ENCODE results near the gene FYCO1. TPM values are rescaled to one million over a fixed set of nuclear protein-coding genes. Genes with fewer than 3 reads are reported as not detected.

The FYCO1 gene
- total and polyA plus RNA-seq, 5 donors, result 62.7 to 114 (median 85.8) TPM

DNA sequence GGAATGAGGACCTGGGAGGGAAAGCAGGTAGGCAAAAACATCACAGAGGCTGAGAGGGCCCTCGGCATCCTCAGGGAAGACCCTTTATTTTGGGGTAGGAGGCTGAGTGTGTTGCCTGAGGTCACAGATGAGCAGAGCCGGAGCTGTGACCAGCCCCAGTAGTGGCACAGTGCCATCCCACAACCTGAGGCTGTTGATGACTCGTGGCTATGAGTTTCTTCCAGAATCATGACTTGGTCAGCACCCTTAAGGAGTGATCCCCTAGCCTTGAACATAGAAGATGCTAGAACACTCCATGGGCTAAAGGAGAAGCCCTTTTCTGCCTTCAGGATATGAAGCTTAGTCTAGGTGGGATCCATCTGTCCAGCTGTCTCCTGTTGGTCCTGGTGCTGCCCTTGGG lies 71.9 kb downstream of the FYCO1 start:
- no peaks in the 10 kb centered on the region for H3K4me1 ChIP-seq (ENCODE audit: control insufficient read depth, insufficient read depth, low read length)
- no peak overlapping the region for H3K27ac ChIP-seq (ENCODE audit: low read length)
- H3K27me3 ChIP-seq (ENCODE audit: control insufficient read depth, insufficient read depth), result no peaks in the 10 kb centered on the region

GRCh38 chr3:45922950-45923590 lies 72.6 kb downstream of the FYCO1 start:
- Histone ChIP-seq H3K27me3 (ENCODE audit: control insufficient read depth, insufficient read depth) (no peaks in the 10 kb centered on the region), H3K9me3 (ENCODE audit: control insufficient read depth, low read length) (no peaks in the 10 kb centered on the region), H3K4me1 (ENCODE audit: control insufficient read depth, insufficient read depth, low read length) (no peaks in the 10 kb centered on the region), H3K4me3 (ENCODE audit: low read length) (no peak overlapping the region), H3K27ac (ENCODE audit: low read length) (no peak overlapping the region)
- ATAC-seq (no peak), DNase-seq (no peak)
- intact Hi-C loops (cut with DNase I), result loop anchor here in 3 of 4 donors (10.0 kb wide), 3 partner anchors 148 to 408 kb away; no protein-coding TSS in a partner anchor
- 96% methylated on average over 4 of the region's 4 CpGs for WGBS

More for the DNA sequence above, 71.9 kb downstream of the FYCO1 start:
- no peak overlapping the region for H3K4me3 ChIP-seq (ENCODE audit: low read length)
- H3K9me3 ChIP-seq (ENCODE audit: control insufficient read depth, low read length), result no peaks in the 10 kb centered on the region
- 58% methylated on average over 3 of the region's 3 CpGs for WGBS
- DNase-seq (no peak), ATAC-seq (no peak)
- intact Hi-C loops (cut with DNase I), result loop anchor here in 3 of 4 donors (10.0 kb wide), 3 partner anchors 149 to 409 kb away; no protein-coding TSS in a partner anchor

DNA sequence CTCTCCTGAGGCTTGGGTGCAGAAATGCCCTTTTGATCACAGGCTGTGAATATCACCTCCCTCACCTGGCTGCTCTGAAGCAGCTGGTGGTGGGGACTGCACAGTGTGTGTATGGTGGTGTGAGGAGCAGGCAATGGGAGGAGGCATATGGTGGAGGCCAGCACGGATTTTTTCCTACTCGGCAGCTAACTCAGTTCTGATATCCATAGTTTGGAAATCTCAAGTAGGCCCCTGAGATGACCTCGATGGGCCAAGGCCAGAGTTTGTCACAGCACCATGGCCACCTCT lies 73.6 kb downstream of the FYCO1 start:
- H3K9me3 ChIP-seq (ENCODE audit: control insufficient read depth, low read length), result no peaks in the 10 kb centered on the region
- H3K27me3 ChIP-seq (ENCODE audit: control insufficient read depth, insufficient read depth), result no peaks in the 10 kb centered on the region
- intact Hi-C loops (cut with DNase I), result loop anchor here in 3 of 4 donors (10.0 kb wide), 3 partner anchors 147 to 407 kb away; no protein-coding TSS in a partner anchor
- no peaks in the 10 kb centered on the region for H3K4me1 ChIP-seq (ENCODE audit: control insufficient read depth, insufficient read depth, low read length)
- 88% methylated on average over 3 of the region's 3 CpGs for WGBS
- no peak overlapping the region for H3K4me3 ChIP-seq (ENCODE audit: low read length)
- H3K27ac ChIP-seq (ENCODE audit: low read length), result no peak overlapping the region
- no peak for ATAC-seq
- DNase-seq, result no peak

GRCh38 chr3:45921158-45922038 lies 74.2 kb downstream of the FYCO1 start:
- 89% methylated on average over 14 of the region's 14 CpGs for WGBS
- H3K9me3 ChIP-seq (ENCODE audit: control insufficient read depth, low read length), result no peaks in the 10 kb centered on the region
- no peak for DNase-seq
- ATAC-seq, result no peak
- no peaks in the 10 kb centered on the region for H3K4me1 ChIP-seq (ENCODE audit: control insufficient read depth, insufficient read depth, low read length)
- no peak overlapping the region for H3K27ac ChIP-seq (ENCODE audit: low read length)
- intact Hi-C loops (cut with DNase I), result loop anchor here in 3 of 4 donors (10.0 kb wide), 3 partner anchors 147 to 407 kb away; no protein-coding TSS in a partner anchor
- H3K27me3 ChIP-seq (ENCODE audit: control insufficient read depth, insufficient read depth), result no peaks in the 10 kb centered on the region
- H3K4me3 ChIP-seq (ENCODE audit: low read length), result no peak overlapping the region

- ATAC-seq (peak in 1 of 2 donors; percentile 31), DNase-seq (no peak)
- Histone ChIP-seq H3K9me3 (ENCODE audit: control insufficient read depth, low read length) (no peaks in the 10 kb centered on the region), H3K27ac (ENCODE audit: low read length) (no peak overlapping the region), H3K4me1 (ENCODE audit: control insufficient read depth, insufficient read depth, low read length) (no peaks in the 10 kb centered on the region), H3K27me3 (ENCODE audit: control insufficient read depth, insufficient read depth) (no peaks in the 10 kb centered on the region), H3K4me3 (ENCODE audit: low read length) (no peak overlapping the region)
- intact Hi-C loops (cut with DNase I), result no loop called here
- WGBS, result 86% methylated on average over 6 of the region's 6 CpGs
Observed at GRCh38 chr3:45917146-45917898, 78.3 kb downstream of the FYCO1 start.

- no peaks in the 10 kb centered on the region for H3K4me1 ChIP-seq (ENCODE audit: control insufficient read depth, insufficient read depth, low read length)
- no peak overlapping the region for H3K27ac ChIP-seq (ENCODE audit: low read length)
- H3K9me3 ChIP-seq (ENCODE audit: control insufficient read depth, low read length), result no peaks in the 10 kb centered on the region
- WGBS, result 50% methylated on average over 13 of the region's 13 CpGs
- H3K4me3 ChIP-seq (ENCODE audit: low read length), result no peak overlapping the region
- intact Hi-C loops (cut with DNase I), result no loop called here
- H3K27me3 ChIP-seq (ENCODE audit: control insufficient read depth, insufficient read depth), result no peaks in the 10 kb centered on the region
- peak; percentile 9 to 17 for ATAC-seq
- DNase-seq, result no peak
Observed at GRCh38 chr3:45915518-45916231, 79.9 kb downstream of the FYCO1 start.

DNA sequence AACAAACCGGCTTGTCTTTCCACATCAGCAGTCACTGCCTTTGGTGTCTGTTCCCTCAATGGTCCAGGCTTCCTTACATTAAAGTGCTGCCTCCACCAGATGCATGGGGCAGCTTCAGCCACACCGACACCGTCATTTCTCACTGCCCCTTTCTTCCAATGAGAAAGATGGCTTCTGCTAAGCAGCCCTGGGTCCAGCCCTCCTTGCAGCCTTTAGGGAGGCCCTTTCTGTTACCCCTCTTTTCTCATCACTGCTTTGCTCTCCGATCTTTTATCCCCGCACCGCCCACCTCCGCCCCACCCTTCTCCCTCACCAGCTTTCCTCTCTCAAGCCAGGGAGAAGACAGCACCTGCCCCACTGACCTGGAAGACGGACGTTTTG lies 80.6 kb downstream of the FYCO1 start:
- no peak for ATAC-seq
- Histone ChIP-seq H3K27ac (ENCODE audit: low read length) (no peak overlapping the region), H3K4me3 (ENCODE audit: low read length) (no peak overlapping the region), H3K27me3 (ENCODE audit: control insufficient read depth, insufficient read depth) (no peaks in the 10 kb centered on the region), H3K4me1 (ENCODE audit: control insufficient read depth, insufficient read depth, low read length) (no peaks in the 10 kb centered on the region), H3K9me3 (ENCODE audit: control insufficient read depth, low read length) (no peaks in the 10 kb centered on the region)
- WGBS, result 83% methylated on average over 9 of the region's 9 CpGs
- no peak for DNase-seq
- intact Hi-C loops (cut with DNase I), result no loop called here

- WGBS, result 91% methylated on average over 7 of the region's 7 CpGs
- intact Hi-C loops (cut with DNase I), result no loop called here
- Histone ChIP-seq H3K4me1 (ENCODE audit: control insufficient read depth, insufficient read depth, low read length) (no peaks in the 10 kb centered on the region), H3K27me3 (ENCODE audit: control insufficient read depth, insufficient read depth) (no peaks in the 10 kb centered on the region), H3K27ac (ENCODE audit: low read length) (no peak overlapping the region), H3K9me3 (ENCODE audit: control insufficient read depth, low read length) (no peaks in the 10 kb centered on the region), H3K4me3 (ENCODE audit: low read length) (no peak overlapping the region)
- no peak for ATAC-seq
- no peak for DNase-seq
Observed at GRCh38 chr3:45914362-45915058, 81.1 kb downstream of the FYCO1 start.

DNA sequence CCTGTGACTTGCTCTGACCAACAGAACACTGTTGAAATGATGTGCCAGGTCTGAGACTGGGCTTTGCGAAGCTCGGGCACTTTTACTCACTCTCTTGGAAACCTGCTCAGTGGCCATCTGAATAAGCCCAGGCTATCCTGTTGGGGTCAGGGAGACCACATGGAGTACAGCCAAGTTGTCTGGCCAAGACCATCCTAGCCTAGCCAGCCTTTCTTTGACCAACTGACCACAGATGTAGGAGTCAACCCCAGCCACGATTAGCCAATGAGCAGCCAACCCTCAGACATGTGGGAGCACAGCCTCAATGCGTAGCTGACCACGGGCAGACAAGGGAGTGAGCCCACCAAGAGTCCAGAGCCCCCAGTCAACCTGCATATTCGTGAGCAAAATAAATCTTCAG lies 83.2 kb downstream of the FYCO1 start:
- no peak for ATAC-seq
- intact Hi-C loops (cut with DNase I), result no loop called here
- no peak for DNase-seq
- Histone ChIP-seq H3K27me3 (ENCODE audit: control insufficient read depth, insufficient read depth) (no peaks in the 10 kb centered on the region), H3K4me3 (ENCODE audit: low read length) (no peak overlapping the region), H3K4me1 (ENCODE audit: control insufficient read depth, insufficient read depth, low read length) (no peaks in the 10 kb centered on the region), H3K9me3 (ENCODE audit: control insufficient read depth, low read length) (no peaks in the 10 kb centered on the region), H3K27ac (ENCODE audit: low read length) (no peak overlapping the region)
- WGBS, result 91% methylated on average over 6 of the region's 6 CpGs

GRCh38 chr3:45911511-45912226 lies 84.0 kb downstream of the FYCO1 start:
- Histone ChIP-seq H3K4me1 (ENCODE audit: control insufficient read depth, insufficient read depth, low read length) (no peaks in the 10 kb centered on the region), H3K27me3 (ENCODE audit: control insufficient read depth, insufficient read depth) (no peaks in the 10 kb centered on the region), H3K4me3 (ENCODE audit: low read length) (no peak overlapping the region), H3K9me3 (ENCODE audit: control insufficient read depth, low read length) (no peaks in the 10 kb centered on the region), H3K27ac (ENCODE audit: low read length) (no peak overlapping the region)
- DNase-seq (no peak), ATAC-seq (no peak)
- WGBS, result 92% methylated on average over 11 of the region's 11 CpGs
- intact Hi-C loops (cut with DNase I), result no loop called here
